ACC112 (cell line): ENCODE results near the gene HCN3.
"Not testable (repeated sequence)": the region's sequence is repeated elsewhere in the genome, so short reads cannot be mapped to it uniquely, and the experiment has no call there.

Experiments used
- H2AFZ ChIP-seq: fragments of 200-600 bp; sonication (generic); one replicate; pipeline ENCODE4 v1.6.0; 2017; ENCODE audit warnings: antibody characterized with exemption, low read length; ENCODE audit not compliant: unreplicated experiment
- H3K27ac ChIP-seq: fragments of 200-600 bp; sonication (generic); 2 replicates; pipeline ENCODE4 v1.5.1; 2014; ENCODE audit warnings: low read depth, mild to moderate bottlenecking, antibody characterized with exemption, low read length, moderate library complexity
- H3K27me3 ChIP-seq: fragments of 200-600 bp; sonication (generic); 2 replicates; pipeline ENCODE4 v1.6.1; 2014; ENCODE audit warnings: mild to moderate bottlenecking, antibody characterized with exemption, low read length, moderate library complexity, mixed read lengths; ENCODE audit not compliant: insufficient read depth
- H3K36me3 ChIP-seq: fragments of 200-600 bp; sonication (generic); 2 replicates; pipeline ENCODE4 v1.6.1; 2016; ENCODE audit warnings: mild to moderate bottlenecking, antibody characterized with exemption, low read length, moderate library complexity, mixed read lengths; ENCODE audit not compliant: insufficient read depth
- H3K4me1 ChIP-seq: fragments of 200-600 bp; sonication (generic); one replicate; pipeline ENCODE4 v1.6.1; 2016; ENCODE audit warnings: low read length, mixed read lengths; ENCODE audit not compliant: insufficient read depth, unreplicated experiment, control insufficient read depth
- H3K4me3 ChIP-seq: fragments of 200-600 bp; sonication (generic); 2 replicates; pipeline ENCODE4 v1.5.1; 2014; ENCODE audit warnings: mild to moderate bottlenecking, low read depth, low read length
- H3K79me2 ChIP-seq: fragments of 200-600 bp; sonication (generic); one replicate; pipeline ENCODE4 v1.6.0; 2016; ENCODE audit warnings: low read length; ENCODE audit not compliant: control insufficient read depth, unreplicated experiment, insufficient read depth

Gene HCN3

GRCh38 chr1:155285631-155286044 is 8.4 kb downstream of the HCN3 start:
- Histone ChIP-seq H3K36me3 (no peaks in the 10 kb centered on the region), H3K4me3 (no peak overlapping the region), H3K27me3 (0 out of 2 replicates have a peak, but pooled peaks cover 3% of the 10 kb centered on the region), H2AFZ (no peak overlapping the region), H3K4me1 (no peaks in the 10 kb centered on the region), H3K79me2 (no peaks in the 10 kb centered on the region), H3K27ac (no peak overlapping the region)

GRCh38 chr1:155286544-155286943 is 9.3 kb downstream of the HCN3 start:
- Histone ChIP-seq H3K4me1 (no peaks in the 10 kb centered on the region), H3K27ac (no peak overlapping the region), H3K79me2 (no peaks in the 10 kb centered on the region), H3K4me3 (no peak overlapping the region), H2AFZ (no peak overlapping the region), H3K36me3 (no peaks in the 10 kb centered on the region), H3K27me3 (0 out of 2 replicates have a peak, but pooled peaks cover 3% of the 10 kb centered on the region)

- Histone ChIP-seq H3K36me3 (no peaks in the 10 kb centered on the region), H3K79me2 (no peaks in the 10 kb centered on the region), H3K4me1 (no peaks in the 10 kb centered on the region), H3K27me3 (peaks cover 10% of the 10 kb centered on the region), H3K4me3 (no peak overlapping the region), H3K27ac (no peak overlapping the region), H2AFZ (no peak overlapping the region)
These were observed 10.8 kb downstream of the HCN3 start for GRCh38 chr1:155287987-155288543.

- H3K27ac ChIP-seq, H3K4me3 ChIP-seq, H3K79me2 ChIP-seq, H3K4me1 ChIP-seq, H2AFZ ChIP-seq, H3K36me3 ChIP-seq: not testable (repeated sequence)
- H3K27me3 ChIP-seq, result peaks cover 39% of the 10 kb centered on the region
These were observed 13.7 kb downstream of the HCN3 start for GRCh38 chr1:155291006-155291405.

- Histone ChIP-seq H2AFZ (no peak overlapping the region), H3K27me3 (peaks cover 56% of the 10 kb centered on the region), H3K36me3 (no peaks in the 10 kb centered on the region), H3K4me1 (no peaks in the 10 kb centered on the region), H3K79me2 (no peaks in the 10 kb centered on the region), H3K27ac (no peak overlapping the region), H3K4me3 (no peak overlapping the region)
These were observed 16.0 kb downstream of the HCN3 start for GRCh38 chr1:155293086-155293749.

- Histone ChIP-seq H3K36me3 (no peaks in the 10 kb centered on the region), H3K4me3 (no peak overlapping the region), H3K4me1 (no peaks in the 10 kb centered on the region), H3K27me3 (peaks cover 56% of the 10 kb centered on the region), H3K27ac (no peak overlapping the region), H2AFZ (no peak overlapping the region), H3K79me2 (no peaks in the 10 kb centered on the region)
These were observed 17.4 kb downstream of the HCN3 start for GRCh38 chr1:155294520-155295182.

- Histone ChIP-seq H2AFZ (no peak overlapping the region), H3K27ac (no peak overlapping the region), H3K27me3 (peaks cover 52% of the 10 kb centered on the region), H3K79me2 (no peaks in the 10 kb centered on the region), H3K36me3 (no peaks in the 10 kb centered on the region), H3K4me3 (no peak overlapping the region), H3K4me1 (no peaks in the 10 kb centered on the region)
These were observed 18.1 kb downstream of the HCN3 start for GRCh38 chr1:155295183-155295941.

GRCh38 chr1:155295942-155296267 is 18.6 kb downstream of the HCN3 start:
- no peak overlapping the region for H3K27ac ChIP-seq
- H3K79me2 ChIP-seq, result no peaks in the 10 kb centered on the region
- no peaks in the 10 kb centered on the region for H3K4me1 ChIP-seq
- H3K27me3 ChIP-seq, result peaks cover 52% of the 10 kb centered on the region
- H2AFZ ChIP-seq, result no peak overlapping the region
- no peak overlapping the region for H3K4me3 ChIP-seq
- H3K36me3 ChIP-seq, result no peaks in the 10 kb centered on the region

- Histone ChIP-seq H3K4me3 (no peak overlapping the region), H3K27ac (no peak overlapping the region), H2AFZ (no peak overlapping the region), H3K27me3 (peaks cover 52% of the 10 kb centered on the region), H3K79me2 (no peaks in the 10 kb centered on the region), H3K36me3 (no peaks in the 10 kb centered on the region), H3K4me1 (no peaks in the 10 kb centered on the region)
These were observed 19.4 kb downstream of the HCN3 start for GRCh38 chr1:155296661-155297060.

GRCh38 chr1:155297384-155297783 is 20.1 kb downstream of the HCN3 start:
- peaks cover 52% of the 10 kb centered on the region for H3K27me3 ChIP-seq
- H3K79me2 ChIP-seq, result no peaks in the 10 kb centered on the region
- H3K4me3 ChIP-seq, result no peak overlapping the region
- H3K4me1 ChIP-seq, result no peaks in the 10 kb centered on the region
- H3K27ac ChIP-seq, result no peak overlapping the region
- no peak overlapping the region for H2AFZ ChIP-seq
- no peaks in the 10 kb centered on the region for H3K36me3 ChIP-seq
